Stimulated activated CD4-positive, alpha-beta T cell treated with anti-CD3 and anti-CD28 coated beads, Interleukin-4, amount 100 ng/mL, for 24 hours (primary cell): ENCODE measurements around the gene NAT8L.
A peak's percentile ranks its signal among the peaks of the same experiment; 100 is the strongest.
"Not testable (repeated sequence)": the region's sequence is repeated elsewhere in the genome, so short reads cannot be mapped to it uniquely, and the experiment has no call there.

Experiments
- DNase-seq: peaks from one replicate; pipeline ENCODE4 v3.0.0-alpha.2; 2020

NAT8L gene, protein sequence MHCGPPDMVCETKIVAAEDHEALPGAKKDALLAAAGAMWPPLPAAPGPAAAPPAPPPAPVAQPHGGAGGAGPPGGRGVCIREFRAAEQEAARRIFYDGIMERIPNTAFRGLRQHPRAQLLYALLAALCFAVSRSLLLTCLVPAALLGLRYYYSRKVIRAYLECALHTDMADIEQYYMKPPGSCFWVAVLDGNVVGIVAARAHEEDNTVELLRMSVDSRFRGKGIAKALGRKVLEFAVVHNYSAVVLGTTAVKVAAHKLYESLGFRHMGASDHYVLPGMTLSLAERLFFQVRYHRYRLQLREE

DNA sequence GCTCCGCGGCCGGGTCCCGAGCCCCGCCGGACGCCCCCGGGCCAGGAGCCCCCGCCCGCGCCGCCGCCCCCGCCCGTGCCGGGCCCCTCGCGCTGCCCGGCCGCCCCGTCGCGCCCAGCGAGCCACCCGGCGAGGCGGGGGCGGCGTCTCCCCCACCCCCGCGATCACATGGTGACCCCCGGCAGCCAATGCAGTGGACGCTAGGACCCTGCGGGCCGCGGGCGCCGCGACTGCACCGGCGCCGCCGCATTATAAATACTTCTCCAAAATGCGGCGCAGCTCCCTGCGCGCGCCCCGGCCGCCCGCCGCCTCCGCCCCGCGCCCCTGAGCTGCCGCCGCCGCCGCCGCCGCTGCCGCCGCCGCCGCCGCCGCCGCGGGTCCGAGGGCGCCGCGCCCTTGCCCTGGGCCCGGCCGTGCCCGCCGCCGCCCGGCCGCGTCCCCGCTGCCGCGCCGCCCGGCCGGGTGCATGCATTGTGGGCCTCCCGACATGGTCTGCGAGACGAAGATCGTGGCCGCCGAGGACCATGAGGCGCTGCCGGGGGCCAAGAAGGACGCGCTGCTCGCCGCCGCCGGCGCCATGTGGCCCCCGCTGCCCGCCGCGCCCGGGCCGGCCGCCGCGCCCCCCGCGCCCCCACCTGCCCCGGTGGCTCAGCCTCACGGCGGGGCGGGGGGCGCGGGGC is at the start of gene NAT8L:
TSS of gene NAT8L (plus strand) at position 282 of the 680 bp plus-strand sequence. CDS start at position 467, 185 bp downstream.
- DNase-seq: no peak

DNA sequence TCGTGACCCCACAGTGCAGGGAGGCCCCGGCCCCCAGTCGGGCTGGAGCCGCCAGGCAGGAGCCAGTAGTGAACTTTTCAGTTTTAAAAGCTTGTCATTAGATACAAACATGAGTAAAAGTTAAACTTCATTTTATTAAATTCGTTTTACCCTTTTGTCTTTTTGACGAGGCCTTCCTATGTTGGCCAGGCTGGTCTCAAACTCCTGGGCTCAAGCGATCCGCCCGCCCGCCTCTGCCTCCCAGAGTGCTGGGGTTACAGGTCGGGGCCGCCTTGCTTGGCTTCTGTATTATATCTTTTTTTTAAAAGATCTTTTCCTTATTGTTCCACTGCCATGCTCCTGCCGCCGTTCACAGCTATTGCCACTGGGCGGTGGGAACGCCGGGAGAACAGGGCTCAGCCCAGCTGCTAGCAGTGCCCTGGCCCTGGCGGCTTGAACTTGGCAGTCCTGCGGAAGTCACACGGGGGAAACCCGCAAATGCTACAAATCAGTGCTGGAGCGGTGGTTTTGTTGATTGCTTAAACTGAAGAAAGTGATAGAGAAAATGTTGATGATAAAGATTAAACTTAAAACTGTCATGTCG is 49.4 kb upstream of the NAT8L start:
- DNase-seq: peak; percentile 51

DNA sequence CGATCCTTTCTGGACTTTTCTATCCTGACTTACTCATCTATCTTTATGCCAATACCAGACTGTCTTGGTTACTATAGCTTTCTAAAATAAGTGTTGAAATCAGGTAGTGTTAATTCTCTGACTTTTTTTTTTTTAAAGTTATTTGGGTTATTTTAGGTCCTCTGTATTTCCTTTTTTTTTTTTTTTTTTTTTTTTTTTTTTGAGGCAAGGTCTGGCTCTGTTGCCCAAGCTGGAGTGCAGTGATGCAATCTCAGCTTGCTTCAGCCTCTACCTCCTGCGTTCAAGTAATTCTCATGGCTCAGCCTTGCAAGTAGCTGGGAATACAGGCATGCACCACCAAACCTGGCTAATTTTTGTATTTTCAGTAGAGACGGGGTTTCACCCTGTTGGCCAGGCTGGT is 47.5 kb upstream of the NAT8L start:
- DNase-seq: no peak

DNA sequence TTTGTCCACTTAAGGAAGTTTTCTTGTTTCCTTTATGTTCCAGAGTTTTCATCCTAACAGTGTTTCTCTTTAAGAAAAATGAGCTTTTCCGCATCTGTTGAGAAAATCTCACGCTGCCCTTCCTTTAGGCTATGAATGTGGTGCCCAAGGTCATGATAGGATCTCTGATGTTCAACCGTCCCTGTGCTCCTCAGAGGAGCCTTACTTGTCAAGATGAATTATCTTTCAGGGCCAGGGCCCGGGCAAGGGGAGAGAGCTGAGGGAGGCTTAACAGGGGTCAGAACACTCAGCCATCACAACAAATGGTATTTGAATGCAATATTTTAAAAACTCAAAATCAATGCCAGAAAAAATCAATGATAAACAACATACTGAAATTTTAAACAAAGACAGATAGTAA is 44.1 kb upstream of the NAT8L start:
- no peak for DNase-seq

DNA sequence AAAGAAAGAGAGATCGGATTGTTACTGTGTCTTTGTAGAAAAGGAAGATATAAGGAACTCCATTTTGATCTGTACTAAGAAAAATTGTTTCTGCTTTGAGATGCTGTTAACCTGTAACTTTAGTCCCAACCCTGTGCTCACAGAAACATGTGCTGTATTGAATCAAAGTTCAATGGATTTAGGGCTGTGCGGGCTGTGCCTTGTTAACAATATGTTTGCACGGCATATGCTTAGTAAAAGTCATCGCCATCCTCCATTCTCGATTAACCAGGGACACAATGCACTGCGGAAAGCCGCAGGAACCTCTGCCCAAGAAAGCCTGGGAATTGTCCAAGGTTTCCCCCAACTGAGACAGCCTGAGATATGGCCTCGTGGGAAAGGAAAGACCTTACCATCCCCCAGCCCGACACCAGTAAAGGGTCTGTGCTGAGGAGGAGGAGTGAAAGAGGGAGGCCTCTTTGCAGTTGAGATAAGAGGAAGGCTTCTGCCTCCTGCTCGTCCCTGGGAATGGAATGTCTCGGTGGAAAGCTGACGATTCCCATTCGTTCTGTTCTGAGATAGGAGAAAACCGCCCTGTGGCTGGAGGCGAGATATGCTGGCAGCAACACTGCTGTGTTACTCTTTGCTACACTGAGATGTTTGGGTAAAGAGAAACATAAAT is 37.6 kb upstream of the NAT8L start:
- not testable (repeated sequence) for DNase-seq

DNA sequence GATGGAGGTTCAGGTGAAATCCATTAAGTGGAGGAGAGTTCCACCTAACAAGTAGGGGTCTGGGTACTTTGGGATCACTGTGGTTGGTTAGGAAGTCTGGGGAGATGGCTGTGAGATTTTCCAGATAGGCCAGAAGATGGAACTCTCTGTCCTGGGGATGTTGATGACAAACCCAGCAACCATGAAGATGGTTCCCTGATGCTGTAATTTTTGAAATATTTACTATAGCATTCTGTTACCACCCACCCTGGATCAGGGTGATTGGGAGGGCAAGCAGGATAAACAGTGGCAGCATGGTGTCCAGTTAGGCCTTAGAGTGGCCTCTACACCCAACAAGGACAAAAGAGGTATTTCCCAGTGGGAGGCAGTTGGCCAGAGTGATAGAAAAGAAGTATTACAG is 34.4 kb upstream of the NAT8L start:
- no peak for DNase-seq

DNA sequence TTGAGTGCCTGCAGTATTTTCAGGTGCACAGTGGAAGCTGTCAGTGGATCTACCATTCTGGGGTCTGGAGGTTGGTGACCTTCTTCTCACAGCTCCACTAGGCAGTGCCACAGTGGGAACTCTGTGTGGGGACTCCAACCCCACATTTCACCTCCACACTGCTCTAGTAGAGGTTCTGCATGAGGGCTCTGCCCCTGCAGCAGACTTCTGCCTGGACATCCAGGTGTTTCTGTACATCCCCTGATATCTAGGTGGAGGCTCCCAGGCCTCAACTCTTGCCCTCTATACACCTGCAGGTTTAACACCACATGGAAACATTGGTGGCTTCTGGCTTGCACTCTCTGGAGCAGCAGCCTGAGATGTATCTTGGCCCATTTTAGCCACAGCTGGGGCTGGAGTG is 33.3 kb upstream of the NAT8L start:
- DNase-seq: no peak

DNA sequence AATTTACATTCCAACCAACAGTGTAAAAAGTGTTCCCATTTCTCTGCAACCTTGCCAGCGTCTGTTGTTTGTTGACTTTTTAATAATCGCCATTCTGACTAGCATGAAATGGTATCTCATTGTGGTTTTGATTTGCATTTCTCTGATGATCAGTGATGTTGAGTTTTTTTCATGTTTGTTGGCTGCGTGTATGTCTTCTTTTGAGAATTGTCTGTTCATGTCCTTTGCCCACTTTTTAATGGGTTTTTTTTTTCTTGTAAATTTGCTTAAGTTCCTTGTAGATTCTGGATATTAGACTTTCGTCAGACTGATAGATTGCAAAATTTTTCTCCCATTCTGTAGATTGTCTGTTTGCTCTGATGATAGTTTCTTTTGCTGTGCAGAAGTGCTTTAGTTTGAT is 32.0 kb upstream of the NAT8L start:
- DNase-seq: not testable (repeated sequence)

DNA sequence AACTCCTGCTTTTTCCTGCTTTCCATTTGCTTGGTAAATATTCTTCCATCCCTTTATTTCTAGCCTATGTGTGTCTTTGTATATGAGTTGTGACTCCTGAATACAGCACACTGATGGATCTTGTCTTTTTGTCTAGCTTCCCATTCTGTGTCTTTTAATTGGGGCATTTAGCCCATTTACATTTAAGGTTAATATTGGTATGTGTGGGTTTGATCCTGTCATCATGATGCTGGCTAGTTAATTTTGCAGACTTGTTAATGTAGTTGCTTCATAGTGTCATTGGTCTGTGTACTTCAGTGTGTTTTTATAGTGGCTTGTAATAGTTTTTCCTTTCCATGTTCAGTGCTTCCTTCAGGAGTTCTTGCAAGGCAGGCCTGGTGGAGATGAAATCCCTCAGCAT is 28.0 kb upstream of the NAT8L start:
- DNase-seq: not testable (repeated sequence)

DNA sequence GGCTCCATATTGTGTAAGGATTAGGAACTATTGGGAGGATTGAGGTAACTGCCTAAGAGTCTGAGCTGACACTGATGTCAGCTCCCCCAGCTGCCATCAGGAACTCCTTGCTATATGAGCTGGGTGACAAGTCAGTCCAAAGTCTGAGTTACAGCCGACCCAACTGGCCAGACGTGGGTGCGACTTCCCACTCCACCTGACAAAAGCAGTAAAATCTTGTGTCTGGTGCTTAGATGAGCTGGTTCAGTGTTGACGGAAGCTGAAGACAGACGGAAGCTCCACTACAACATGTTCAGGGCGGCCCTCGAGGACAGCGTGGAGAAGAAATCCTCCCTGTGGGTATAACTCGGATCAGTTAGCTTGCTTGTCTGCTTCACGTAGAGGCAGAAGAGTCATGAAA is 22.8 kb upstream of the NAT8L start:
- DNase-seq: no peak

DNA sequence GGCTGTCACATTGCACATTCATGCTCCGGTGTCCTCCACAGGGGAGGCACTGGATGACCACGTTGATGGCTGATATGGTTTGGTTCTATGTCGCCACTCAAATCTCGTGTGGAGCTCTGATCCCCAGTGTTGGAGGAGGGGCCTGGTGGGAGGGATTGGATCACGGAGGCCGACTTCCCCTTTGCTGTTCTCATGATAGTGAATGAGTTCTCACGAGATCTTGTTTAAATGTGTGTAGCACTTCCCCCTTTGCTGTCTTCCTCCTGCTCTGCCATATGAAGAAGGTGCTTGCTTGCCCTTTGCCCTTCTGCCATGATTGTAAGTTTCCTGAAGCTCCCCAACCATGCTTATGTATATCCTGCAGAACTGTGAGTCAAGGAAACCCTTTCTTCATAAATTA is 22.3 kb upstream of the NAT8L start:
- DNase-seq: no peak

DNA sequence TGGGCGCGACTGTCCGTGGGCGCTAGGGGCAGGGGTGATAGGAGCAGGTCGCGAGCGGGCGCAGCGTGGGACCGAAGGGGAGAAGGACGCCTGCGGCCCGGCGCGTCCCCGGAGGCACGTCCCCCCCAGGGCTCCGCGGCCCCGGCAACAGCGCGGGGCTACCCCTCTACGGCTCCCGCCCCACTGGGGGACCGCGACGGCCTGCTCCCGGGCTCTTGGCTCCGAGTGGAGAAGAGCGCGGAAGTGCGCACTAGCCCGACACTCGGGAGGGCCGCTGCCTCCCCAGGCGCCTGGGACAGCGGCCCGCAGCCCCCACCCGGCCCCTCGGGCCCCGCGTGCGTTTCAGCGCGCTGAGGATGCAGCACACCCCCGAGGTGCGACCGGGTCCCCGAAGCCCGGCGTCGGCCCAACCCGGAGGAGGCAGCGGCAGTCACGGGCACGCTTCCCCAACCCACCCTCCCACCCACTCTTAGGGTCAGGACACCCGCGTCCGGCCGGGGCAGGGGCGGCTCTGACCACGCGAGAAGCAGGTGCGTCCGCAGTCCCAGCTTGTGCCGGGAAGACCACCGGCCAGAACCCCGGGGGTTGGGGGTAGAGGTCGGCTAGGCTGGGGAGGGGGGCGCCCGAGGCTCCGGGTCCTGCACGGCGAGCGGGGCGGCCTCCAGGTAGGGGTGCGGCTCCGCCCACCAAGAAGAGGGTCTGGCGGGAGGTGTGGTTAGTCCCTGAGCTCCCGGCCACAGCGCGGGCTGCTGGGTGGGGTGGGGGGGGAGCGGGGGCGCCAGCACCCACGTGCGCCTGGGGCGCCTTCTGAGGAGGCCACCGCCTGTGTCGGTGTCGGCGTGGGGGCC is 18.5 kb upstream of the NAT8L start:
- DNase-seq: no peak

DNA sequence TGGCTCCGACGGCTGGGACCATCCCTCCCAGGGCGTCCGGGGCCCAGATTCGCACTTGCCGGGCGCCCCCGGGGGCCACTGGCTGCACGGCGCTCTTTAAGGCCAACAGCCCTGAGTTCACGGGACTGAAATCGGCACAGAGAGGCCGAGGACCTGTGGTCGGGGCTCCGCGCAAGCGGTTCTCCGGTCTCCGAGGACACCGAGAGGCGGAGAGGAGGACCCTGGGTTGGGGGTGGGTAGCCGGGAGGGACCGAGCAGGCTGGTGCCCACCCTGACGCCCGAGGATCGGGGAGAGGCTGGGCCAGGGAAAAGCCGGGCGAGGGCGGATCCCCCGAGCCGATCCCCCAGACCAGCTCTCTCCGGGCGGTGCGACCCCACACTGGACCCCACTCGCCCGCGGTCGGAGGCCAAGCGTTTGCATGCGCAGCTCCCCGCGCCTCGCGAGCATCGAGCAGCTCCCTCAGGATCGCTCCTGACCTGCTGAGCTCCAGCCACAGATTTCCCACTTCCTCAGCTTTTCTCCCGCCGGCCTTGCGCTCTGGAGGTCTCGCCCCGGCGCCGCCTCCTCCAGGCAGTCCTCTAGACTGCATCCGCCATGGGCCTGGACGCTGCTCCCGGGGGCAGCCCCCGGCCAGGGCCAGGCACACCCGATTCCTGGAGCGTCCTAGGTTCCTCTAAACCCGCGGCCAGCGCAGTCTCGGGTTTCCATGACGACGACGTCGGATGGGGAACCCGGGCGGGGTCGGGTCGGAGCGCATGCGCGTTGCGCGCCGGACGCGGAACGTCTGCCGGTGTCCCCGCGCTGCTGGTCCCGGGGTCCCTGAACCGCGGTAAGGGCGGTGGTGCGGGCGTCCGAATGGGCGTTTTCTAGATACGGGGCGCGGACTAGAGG is 17.6 kb upstream of the NAT8L start:
- DNase-seq: peak; percentile 88

DNA sequence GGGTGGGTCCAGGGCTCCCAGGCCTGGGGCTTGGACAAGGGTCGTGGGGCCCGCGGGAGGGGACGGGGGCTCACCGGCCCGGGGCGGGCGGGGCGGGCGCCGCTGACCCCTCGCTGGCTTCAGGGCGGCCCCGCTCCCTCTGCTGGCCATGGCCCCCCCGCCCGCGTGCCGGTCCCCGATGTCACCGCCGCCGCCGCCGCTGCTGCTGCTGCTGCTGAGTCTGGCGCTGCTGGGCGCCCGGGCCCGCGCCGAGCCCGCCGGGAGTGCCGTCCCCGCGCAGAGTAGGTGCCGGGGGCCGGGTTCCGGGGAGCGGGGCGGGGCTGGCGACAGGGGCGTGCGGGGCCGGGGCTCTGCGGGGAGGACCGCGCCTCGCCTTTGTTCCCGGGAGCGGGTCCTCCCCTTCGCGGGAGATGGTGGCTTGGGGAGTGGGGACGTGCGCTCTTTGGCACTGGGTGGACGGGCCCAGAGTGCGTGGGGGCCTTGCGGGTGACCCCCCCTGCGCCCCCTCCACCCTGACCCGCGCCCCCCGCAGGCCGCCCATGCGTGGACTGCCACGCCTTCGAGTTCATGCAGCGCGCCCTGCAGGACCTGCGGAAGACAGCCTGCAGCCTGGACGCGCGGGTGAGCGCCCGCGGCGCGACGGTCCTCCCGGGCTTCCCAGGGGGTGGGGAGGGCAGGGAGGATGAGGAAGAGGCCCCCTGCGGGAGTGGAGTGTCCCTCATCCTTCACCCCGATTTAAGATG is 16.8 kb upstream of the NAT8L start:
- DNase-seq: peak; percentile 30

DNA sequence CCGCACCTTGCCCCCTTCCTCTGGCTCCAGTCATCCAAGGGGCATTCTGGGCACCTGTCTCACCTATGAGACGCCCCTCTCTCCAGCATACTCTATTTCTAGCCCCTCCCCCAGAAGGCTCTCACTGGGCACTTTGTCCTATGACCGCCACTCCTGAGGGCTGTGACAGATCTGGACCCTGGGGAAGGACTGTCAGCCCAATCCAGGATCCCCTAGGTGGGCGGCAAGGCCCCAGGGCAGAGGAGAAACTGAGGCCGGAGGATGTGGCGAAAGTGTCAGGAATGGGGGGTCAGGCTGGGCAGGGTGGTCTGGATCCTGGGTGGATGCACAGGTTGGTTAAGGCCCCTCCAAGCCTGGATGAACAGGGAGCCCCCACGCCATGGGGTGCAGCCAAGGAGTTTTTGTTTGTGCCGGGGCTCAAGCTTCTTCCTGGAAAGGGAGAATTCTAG is 16.2 kb upstream of the NAT8L start:
- no peak for DNase-seq

DNA sequence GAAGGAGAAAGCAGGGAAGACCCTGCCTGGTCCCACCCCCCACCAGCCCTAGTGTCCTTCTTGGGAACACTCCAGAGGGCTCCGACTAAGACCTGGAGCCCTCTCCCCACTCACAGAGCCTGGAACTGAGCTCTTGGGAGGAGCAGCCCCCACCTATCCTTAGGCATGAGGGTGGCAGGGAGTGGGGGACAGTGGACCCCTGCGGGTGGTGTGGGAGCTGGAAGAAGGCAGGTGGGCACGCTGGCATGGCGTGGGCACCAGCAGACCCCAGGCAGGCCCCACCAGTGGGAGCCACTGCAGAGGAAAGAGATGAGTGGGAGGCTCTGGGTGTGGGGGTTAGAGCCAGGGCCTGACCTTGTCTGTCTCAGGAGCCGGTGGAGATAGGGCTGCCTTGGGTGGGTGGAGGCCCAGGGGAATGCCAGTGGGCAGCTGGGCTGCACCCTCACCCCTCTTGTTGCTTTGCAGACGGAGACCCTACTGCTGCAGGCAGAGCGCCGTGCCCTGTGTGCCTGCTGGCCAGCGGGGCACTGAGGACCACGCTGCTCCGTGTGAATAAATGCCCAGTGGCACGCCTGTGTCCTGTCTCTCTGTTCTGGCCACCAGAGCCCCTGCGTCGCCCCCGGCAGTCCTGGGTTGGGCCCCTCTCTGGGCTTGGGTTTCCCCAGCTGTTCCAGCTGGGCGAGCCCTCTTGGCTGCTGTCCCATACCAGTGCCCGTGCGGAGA is 15.6 kb upstream of the NAT8L start:
- no peak for DNase-seq

DNA sequence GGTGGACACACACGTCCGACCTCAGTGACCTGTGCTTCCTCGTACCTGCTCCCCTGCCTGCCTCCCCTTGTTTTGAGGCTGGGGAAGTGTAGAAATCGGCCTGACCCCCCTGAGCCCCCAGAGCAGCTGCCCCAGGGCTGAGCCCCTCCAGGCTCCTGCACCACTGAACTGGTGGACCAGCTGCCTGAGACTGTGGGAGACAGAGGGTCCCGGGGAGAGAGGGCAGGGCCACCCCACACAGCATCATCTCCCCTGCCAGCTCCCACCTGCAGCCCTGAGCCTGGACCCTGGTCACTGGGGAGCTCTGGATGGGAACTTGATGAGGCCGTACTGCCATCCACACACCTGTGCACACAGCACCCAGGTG is 15.0 kb upstream of the NAT8L start:
- DNase-seq: no peak

DNA sequence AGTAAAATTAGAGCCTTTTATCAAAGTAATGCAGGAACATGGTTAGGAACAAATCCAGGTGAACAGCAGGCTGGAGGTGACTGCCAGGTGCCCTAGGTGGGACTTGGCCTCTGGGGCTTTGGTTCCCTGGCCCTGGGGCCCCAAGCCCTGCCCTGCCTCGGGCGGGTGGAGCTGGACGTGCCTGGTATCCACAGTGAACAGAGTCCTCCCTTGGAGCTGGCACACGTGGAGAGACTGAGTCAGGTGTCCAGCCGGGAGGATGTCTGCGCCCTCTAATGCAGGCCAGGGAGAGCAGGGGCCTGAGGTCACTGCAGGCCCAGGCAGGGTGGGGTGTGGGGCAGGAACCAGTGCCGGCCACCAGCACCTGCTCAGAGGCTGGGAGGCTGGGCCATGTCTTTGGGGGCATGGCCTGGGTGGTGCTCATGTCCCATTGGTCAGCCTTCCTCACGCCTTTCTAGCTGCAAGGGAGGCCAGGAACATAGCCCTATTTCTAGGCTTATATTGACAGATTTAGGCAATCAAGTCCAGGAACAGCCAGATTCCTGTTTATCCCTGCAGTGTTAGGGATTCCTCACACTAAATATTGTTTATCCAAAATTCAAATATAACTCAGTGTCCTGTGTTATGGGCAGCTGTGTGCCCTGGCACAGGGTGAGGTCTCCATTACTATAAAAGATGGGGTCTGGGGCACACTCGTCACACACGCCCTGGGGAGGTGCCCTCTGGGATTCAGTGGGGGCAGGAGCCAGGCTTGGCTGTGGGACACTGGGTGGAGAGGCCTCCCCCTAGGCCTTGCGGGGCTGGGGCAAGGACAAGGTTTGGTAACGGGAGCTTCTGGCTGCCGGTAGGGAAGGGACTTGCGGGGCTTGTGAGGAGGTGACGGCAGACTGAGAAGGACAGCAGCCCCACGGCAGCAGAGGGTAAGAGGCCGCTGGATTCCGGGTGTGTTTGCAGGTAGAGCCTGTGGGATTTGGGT is 14.3 kb upstream of the NAT8L start:
- no peak for DNase-seq

DNA sequence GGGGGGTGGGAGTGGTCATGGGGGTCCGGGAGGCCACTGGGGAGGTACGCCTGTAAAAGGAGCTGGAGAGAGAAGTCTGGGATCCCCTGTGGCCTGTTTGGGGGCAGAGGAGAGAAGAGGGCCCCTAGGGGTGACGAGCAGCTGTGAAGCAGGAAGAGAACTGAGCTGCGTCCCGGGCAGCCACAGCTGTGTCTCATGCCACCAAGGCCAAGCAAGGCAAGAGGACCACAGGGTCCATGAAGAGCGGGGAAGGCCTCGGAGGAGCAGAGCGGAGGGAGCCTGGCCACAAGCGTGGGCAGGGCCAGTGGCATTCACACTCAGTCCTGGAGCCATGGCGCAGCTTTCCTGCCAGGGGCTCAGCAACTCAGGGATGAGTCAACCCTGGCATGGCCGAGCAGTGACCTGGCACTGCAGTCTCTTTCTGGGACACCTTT is 13.6 kb upstream of the NAT8L start:
- DNase-seq: no peak
